Mesenchymal stem cell (in vitro differentiated cells and primary cell): Measurements from ENCODE around the gene H1-8.
A peak's percentile ranks its signal among the peaks of the same experiment; 100 is the strongest.
"Not testable (repeated sequence)": the region's sequence is repeated elsewhere in the genome, so short reads cannot be mapped to it uniquely, and the experiment has no call there.

Source experiments
- DNase-seq: peaks from one replicate; pipeline ENCODE4 v3.0.0-alpha.2; 2013
- H2AFZ ChIP-seq: one replicate; pipeline ENCODE4 v1.6.1; 2013; ENCODE audit warnings: low read depth, mild to moderate bottlenecking, control low read depth, inconsistent platforms, low read length, moderate library complexity
- H2AK5ac ChIP-seq: 2 replicates; pipeline ENCODE4 v1.6.1; 2013; ENCODE audit warnings: low read length, moderate library complexity, mild to moderate bottlenecking, inconsistent platforms; ENCODE audit not compliant: severe bottlenecking
- H2BK120ac ChIP-seq: one replicate; pipeline ENCODE4 v1.6.1; 2013; ENCODE audit warnings: low read depth, mild to moderate bottlenecking, inconsistent platforms, low read length, moderate library complexity
- H2BK12ac ChIP-seq, 2 experiments: one replicate each; pipeline ENCODE4 v1.6.1; 2013; ENCODE audit warnings: inconsistent platforms in 2 of 2, low read length in 2 of 2, mild to moderate bottlenecking in 2 of 2, moderate library complexity in 2 of 2, control low read depth in 1 of 2
- H2BK15ac ChIP-seq: one replicate; pipeline ENCODE4 v1.6.1; 2013; ENCODE audit warnings: mild to moderate bottlenecking, low read depth, inconsistent platforms; ENCODE audit not compliant: poor library complexity, severe bottlenecking
- H2BK5ac ChIP-seq: 2 replicates; pipeline ENCODE4 v1.6.1; 2013; ENCODE audit warnings: low read depth, mild to moderate bottlenecking, low read length, control low read depth, inconsistent platforms; ENCODE audit not compliant: poor library complexity, severe bottlenecking
- H3K14ac ChIP-seq, 2 experiments: one replicate each; pipeline ENCODE4 v1.6.1; 2013; ENCODE audit warnings: inconsistent platforms in 2 of 2, low read length in 2 of 2, control low read depth in 1 of 2, mild to moderate bottlenecking in 1 of 2, moderate library complexity in 1 of 2
- H3K18ac ChIP-seq, 2 experiments: one replicate each; pipeline ENCODE4 v1.6.1; 2013; ENCODE audit warnings: inconsistent platforms in 2 of 2, low read length in 2 of 2, control low read depth in 1 of 2, low read depth in 1 of 2, mild to moderate bottlenecking in 1 of 2
- H3K23ac ChIP-seq, 2 experiments: one replicate each; pipeline ENCODE4 v1.6.1; 2013; ENCODE audit warnings: inconsistent platforms in 2 of 2, low read length in 2 of 2, mild to moderate bottlenecking in 2 of 2, moderate library complexity in 2 of 2, control low read depth in 1 of 2
- H3K27ac ChIP-seq: 2 replicates; pipeline ENCODE4 v1.5.1; 2013; ENCODE audit warnings: mild to moderate bottlenecking, moderate library complexity, low read length, control low read depth, inconsistent platforms; ENCODE audit not compliant: poor library complexity, severe bottlenecking
- H3K27me3 ChIP-seq, 2 experiments: 2 replicates each; pipeline versions ENCODE4 v1.6.1 to v1.7.0; 2013; ENCODE audit warnings: low read length in 2 of 2, mild to moderate bottlenecking in 2 of 2, moderate library complexity in 2 of 2, control low read depth in 1 of 2, inconsistent platforms in 1 of 2; ENCODE audit not compliant: control insufficient read depth in 1 of 2, insufficient read depth in 1 of 2
- H3K36me3 ChIP-seq, 2 experiments: 2 replicates each; pipeline versions ENCODE4 v1.6.1 to v1.7.0; 2013; ENCODE audit warnings: low read length in 2 of 2, control low read depth in 1 of 2, inconsistent platforms in 1 of 2, low read depth in 1 of 2, mild to moderate bottlenecking in 1 of 2; ENCODE audit not compliant: insufficient read depth in 2 of 2, control insufficient read depth in 1 of 2
- H3K4ac ChIP-seq, 2 experiments: one replicate each; pipeline ENCODE4 v1.6.1; 2013; ENCODE audit warnings: inconsistent platforms in 2 of 2, low read length in 2 of 2, mild to moderate bottlenecking in 2 of 2, moderate library complexity in 2 of 2, control low read depth in 1 of 2, low read depth in 1 of 2
- H3K4me1 ChIP-seq: 2 replicates; pipeline ENCODE4 v1.6.1; 2013; ENCODE audit warnings: low read depth, low read length, control low read depth; ENCODE audit not compliant: control insufficient read depth, insufficient read depth
- H3K4me2 ChIP-seq: 2 replicates; pipeline ENCODE4 v1.6.1; 2013; ENCODE audit warnings: low read length, mild to moderate bottlenecking, inconsistent platforms; ENCODE audit not compliant: poor library complexity, severe bottlenecking
- H3K4me3 ChIP-seq, 2 experiments: 2 replicates each; pipeline versions ENCODE4 v1.5.1 to v1.7.0; 2013; ENCODE audit warnings: low read length in 2 of 2, mild to moderate bottlenecking in 2 of 2, control low read depth in 1 of 2, low read depth in 1 of 2; ENCODE audit not compliant: insufficient read depth in 1 of 2
- H3K79me1 ChIP-seq: replicated peaks from 2 replicates; pipeline ENCODE4 v1.6.1; 2013; ENCODE audit warnings: mild to moderate bottlenecking, control low read depth, low read length, inconsistent platforms; ENCODE audit not compliant: poor library complexity, severe bottlenecking
- H3K9ac ChIP-seq: 2 replicates; pipeline ENCODE4 v1.7.0; 2013; ENCODE audit warnings: mild to moderate bottlenecking, low read length, moderate library complexity
- H3K9me3 ChIP-seq: 2 replicates; pipeline ENCODE4 v1.7.0; 2013; ENCODE audit warnings: mild to moderate bottlenecking, low read length; ENCODE audit not compliant: control insufficient read depth
- H4K8ac ChIP-seq: one replicate; pipeline ENCODE4 v1.6.1; 2013; ENCODE audit warnings: inconsistent platforms, mild to moderate bottlenecking, low read length, moderate library complexity
- H4K91ac ChIP-seq: one replicate; pipeline ENCODE4 v1.6.1; 2013; ENCODE audit warnings: mild to moderate bottlenecking, low read length, inconsistent platforms
- WGBS: methylation state at CpG from one replicate; pipeline ENCODE4 v1.1.7; 2013; ENCODE audit warnings: mixed read lengths; 5-methylcytosine and 5-hydroxymethylcytosine counted together

The H1-8 gene

GRCh38 chr3:129513705-129514104 is 29.3 kb upstream of the H1-8 start:
- Histone ChIP-seq H3K18ac (no peak overlapping the region), H2BK5ac (no peak overlapping the region), H2BK120ac (no peak overlapping the region), H2BK12ac (no peak overlapping the region), H3K4me2 (no peak overlapping the region), H3K14ac (no peak overlapping the region), H3K4me3 (no peak overlapping the region), H3K4ac (no peak overlapping the region), H3K9ac (no peak overlapping the region), H3K27me3 (no peaks in the 10 kb centered on the region), H2AK5ac (no peak overlapping the region), H3K27ac (no peak overlapping the region), H3K23ac (no peak overlapping the region), H2AFZ (no peak overlapping the region), H4K8ac (no peak overlapping the region), H3K9me3 (no peaks in the 10 kb centered on the region), H3K4me1 (no peaks in the 10 kb centered on the region), H3K36me3 (peaks cover 51 to 67% of the 10 kb centered on the region in 2 experiments), H2BK15ac (no peak overlapping the region), H3K79me1 (no peaks in the 10 kb centered on the region), H4K91ac (no peak overlapping the region)
- WGBS: 95% methylated on average over 8 of the region's 8 CpGs
- DNase-seq: no peak

- Histone ChIP-seq H2BK120ac (no peak overlapping the region), H2AFZ (no peak overlapping the region), H4K91ac (no peak overlapping the region), H3K4ac (no peak overlapping the region), H3K27me3 (no peaks in the 10 kb centered on the region), H2AK5ac (no peak overlapping the region), H3K36me3 (peaks cover 47 to 71% of the 10 kb centered on the region in 2 experiments), H3K9ac (no peak overlapping the region), H3K4me1 (no peaks in the 10 kb centered on the region), H2BK5ac (no peak overlapping the region), H3K9me3 (no peaks in the 10 kb centered on the region), H3K18ac (peak overlapping the region in 1 of 2 experiments; percentile 13), H3K4me3 (no peak overlapping the region), H2BK15ac (no peak overlapping the region), H3K4me2 (no peak overlapping the region), H3K27ac (no peak overlapping the region), H3K79me1 (no peaks in the 10 kb centered on the region), H2BK12ac (no peak overlapping the region), H3K23ac (no peak overlapping the region), H3K14ac (no peak overlapping the region), H4K8ac (no peak overlapping the region)
- no peak for DNase-seq
- WGBS: 97% methylated on average over 10 of the region's 10 CpGs
These were observed 28.9 kb upstream of the H1-8 start for GRCh38 chr3:129514110-129514509.

GRCh38 chr3:129514563-129514962 is 28.4 kb upstream of the H1-8 start:
- no peak for DNase-seq
- Histone ChIP-seq H3K27me3 (no peaks in the 10 kb centered on the region), H3K14ac (no peak overlapping the region), H2BK12ac (no peak overlapping the region), H4K8ac (no peak overlapping the region), H3K4me1 (no peaks in the 10 kb centered on the region), H2BK120ac (no peak overlapping the region), H3K9ac (no peak overlapping the region), H2BK15ac (no peak overlapping the region), H2BK5ac (no peak overlapping the region), H3K4me2 (no peak overlapping the region), H4K91ac (no peak overlapping the region), H3K18ac (no peak overlapping the region), H3K27ac (no peak overlapping the region), H2AFZ (no peak overlapping the region), H3K9me3 (no peaks in the 10 kb centered on the region), H3K4me3 (no peak overlapping the region), H3K79me1 (no peaks in the 10 kb centered on the region), H2AK5ac (no peak overlapping the region), H3K36me3 (peaks cover 47 to 75% of the 10 kb centered on the region in 2 experiments), H3K23ac (no peak overlapping the region), H3K4ac (no peak overlapping the region)
- WGBS: 97% methylated on average over 6 of the region's 6 CpGs

- H3K4ac ChIP-seq, H2AFZ ChIP-seq, H3K4me3 ChIP-seq, H2BK15ac ChIP-seq, H3K9me3 ChIP-seq, H3K27ac ChIP-seq, H3K4me2 ChIP-seq, H3K79me1 ChIP-seq, DNase-seq, H2BK5ac ChIP-seq, H2BK12ac ChIP-seq, H3K4me1 ChIP-seq, H2AK5ac ChIP-seq, H3K27me3 ChIP-seq, H3K14ac ChIP-seq, H2BK120ac ChIP-seq, H3K23ac ChIP-seq, H3K9ac ChIP-seq, H4K91ac ChIP-seq, H4K8ac ChIP-seq, H3K18ac ChIP-seq: not testable (repeated sequence)
- WGBS: 94% methylated on average over 16 of the region's 25 CpGs
- H3K36me3 ChIP-seq: peaks cover 43 to 76% of the 10 kb centered on the region in 2 experiments
These were observed 27.7 kb upstream of the H1-8 start for GRCh38 chr3:129515108-129515820.
